Neural cell (in vitro differentiated cells): ENCODE measurements around the gene SMPD1.

ENCODE experiments used
- CTCF ChIP-seq: fragments of 450-650 bp; IDR thresholded peaks from 2 replicates; pipeline ENCODE4 v1.5.1; 2014; ENCODE audit warnings: antibody characterized with exemption, mild to moderate bottlenecking, moderate library complexity; ENCODE audit not compliant: poor library complexity, severe bottlenecking
- EZH2 ChIP-seq: fragments of 200-600, 300-800 bp; shearing (Covaris generic), sonication (generic); IDR thresholded peaks from 2 replicates; pipeline ENCODE4 v1.6.1; 2014; ENCODE audit warnings: antibody characterized with exemption, low read length, borderline replicate concordance, mild to moderate bottlenecking; ENCODE audit not compliant: insufficient read depth, poor library complexity, severe bottlenecking
- POLR2AphosphoS5 ChIP-seq: IDR thresholded peaks from 2 replicates; pipeline ENCODE4 v1.6.1; 2012
- RAD21 ChIP-seq: fragments of 450-650 bp; conservative IDR thresholded peaks from 2 replicates; pipeline ENCODE4 v1.6.1; 2014; ENCODE audit warnings: antibody characterized with exemption, mild to moderate bottlenecking, moderate library complexity
- SMC3 ChIP-seq: fragments of 450-650 bp; conservative IDR thresholded peaks from 2 replicates; pipeline ENCODE4 v1.6.1; 2014; ENCODE audit warnings: antibody characterized with exemption, mild to moderate bottlenecking, moderate library complexity; ENCODE audit not compliant: poor library complexity

GRCh38 chr11:6388748-6389147, 1.5 kb upstream of the SMPD1 start:
- no peak for TF ChIP-seq CTCF
- TF ChIP-seq EZH2 = no peak
- TF ChIP-seq POLR2AphosphoS5 = no peak
- no peak for TF ChIP-seq RAD21
- no peak for TF ChIP-seq SMC3
